GM19099 (cell line): Measurements from ENCODE around the gene DOCK9.

Experiments used
- POLR2A ChIP-seq: IDR thresholded peaks from 3 replicates; pipeline ENCODE4 v1.6.1; 2011; ENCODE audit warnings: low read depth; ENCODE audit not compliant: insufficient read length; ENCODE audit errors: extremely low read depth

The DOCK9 gene

DNA sequence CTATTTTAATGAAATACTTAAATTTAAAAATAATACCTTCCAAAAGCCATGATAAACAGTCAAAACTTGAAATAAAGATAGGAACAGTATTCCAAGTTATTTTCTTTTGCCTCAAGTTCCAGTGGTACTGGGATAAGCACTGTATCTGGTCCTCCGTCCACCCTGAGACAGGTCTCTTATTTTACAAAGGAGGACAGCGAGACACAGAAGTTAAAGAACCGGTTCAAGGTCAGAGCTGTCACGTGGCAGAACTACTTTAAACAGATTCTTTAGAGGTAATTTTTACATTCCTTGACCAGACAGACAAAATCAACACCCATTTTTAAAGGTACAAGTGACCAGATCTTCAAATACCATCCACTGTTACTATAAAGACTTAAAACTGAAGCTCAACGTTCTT is 10.4 kb upstream of the DOCK9 start:
- TF ChIP-seq POLR2A = no peak

DNA sequence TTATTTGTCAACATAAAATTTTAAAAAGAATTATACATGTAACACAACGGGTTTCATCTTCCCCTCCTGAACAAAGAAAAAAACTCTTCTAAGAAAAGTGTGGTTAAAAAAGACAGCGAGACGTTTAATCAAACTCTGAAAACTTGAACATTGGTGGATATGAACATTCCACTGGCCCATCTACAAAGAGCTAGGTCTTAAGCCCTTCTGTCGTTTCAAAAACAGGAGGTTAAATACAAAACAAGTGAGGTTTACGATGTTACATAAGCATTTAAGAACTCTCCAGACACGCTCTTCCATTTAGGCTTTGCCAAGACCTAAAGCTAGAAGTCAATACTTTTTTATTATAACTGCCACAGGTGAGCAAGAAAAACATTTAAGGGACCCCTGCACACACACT is 9.4 kb upstream of the DOCK9 start:
- TF ChIP-seq POLR2A = no peak

DNA sequence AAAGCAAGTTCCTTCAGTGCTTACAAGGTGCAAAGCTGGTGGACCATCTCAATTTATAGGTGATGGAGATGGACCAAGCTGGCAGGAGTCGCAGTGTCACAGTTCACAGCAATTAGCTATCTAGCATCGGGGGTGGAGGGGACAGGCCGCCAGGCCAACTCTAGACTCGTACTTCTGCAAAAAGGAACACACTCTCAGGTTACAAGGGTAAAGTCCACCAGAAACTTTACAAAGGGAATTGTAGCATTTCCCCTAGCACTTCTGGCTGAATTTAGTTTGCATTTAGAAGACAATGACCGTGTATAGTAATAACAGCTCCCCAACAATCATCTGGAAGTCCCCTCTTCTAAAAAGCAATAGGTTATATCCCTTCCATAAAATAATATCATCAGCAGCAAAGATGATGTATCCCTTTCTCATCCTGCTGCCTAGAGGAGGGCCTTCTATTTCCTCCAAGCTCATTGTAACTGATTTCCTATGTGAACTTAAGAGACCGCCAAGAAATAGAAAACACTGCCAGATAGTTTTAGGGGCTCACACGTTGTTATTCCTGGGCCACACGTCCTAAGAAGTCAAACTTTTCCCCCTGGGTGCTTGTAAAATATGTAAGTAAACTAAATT is 8.5 kb upstream of the DOCK9 start:
- TF ChIP-seq POLR2A = no peak

DNA sequence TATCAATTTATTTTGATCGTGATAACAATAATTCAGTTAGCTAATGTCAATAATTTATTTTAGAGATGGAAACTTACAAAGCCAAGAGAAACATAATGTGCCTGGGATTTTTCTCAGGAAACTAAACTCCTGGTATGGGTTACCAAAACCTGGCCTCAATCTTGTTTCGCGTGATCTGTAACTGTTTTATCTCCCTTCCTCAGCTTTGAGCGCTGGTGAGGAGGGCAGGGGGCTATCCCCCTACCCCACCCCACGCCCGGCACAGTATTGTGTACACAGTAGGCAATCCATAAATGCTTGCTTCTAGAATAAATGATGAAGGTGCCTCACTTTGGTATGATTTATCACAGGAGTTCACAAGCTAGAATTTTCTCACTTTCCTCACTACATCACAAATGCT is 7.7 kb upstream of the DOCK9 start:
- TF ChIP-seq POLR2A = no peak

DNA sequence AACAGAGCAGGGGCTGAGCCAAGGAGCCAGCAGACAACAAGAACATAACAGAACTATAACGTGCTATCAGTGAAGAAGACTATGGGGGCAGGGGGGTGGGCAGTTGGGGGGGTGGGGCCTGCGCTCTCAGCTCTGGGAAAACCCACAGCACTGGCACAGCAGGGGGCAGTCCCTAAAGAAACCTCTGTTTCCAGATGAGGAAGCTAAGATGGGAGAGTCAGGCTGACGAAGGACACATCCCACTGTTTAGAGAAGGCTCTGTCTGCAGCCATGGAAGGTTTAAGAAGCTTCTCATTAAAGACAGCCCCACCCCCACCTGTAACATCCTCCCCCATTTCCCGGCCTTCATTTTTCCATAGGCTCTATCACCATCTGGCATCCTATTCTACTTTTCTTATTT is 7.1 kb upstream of the DOCK9 start:
- no peak for TF ChIP-seq POLR2A

DNA sequence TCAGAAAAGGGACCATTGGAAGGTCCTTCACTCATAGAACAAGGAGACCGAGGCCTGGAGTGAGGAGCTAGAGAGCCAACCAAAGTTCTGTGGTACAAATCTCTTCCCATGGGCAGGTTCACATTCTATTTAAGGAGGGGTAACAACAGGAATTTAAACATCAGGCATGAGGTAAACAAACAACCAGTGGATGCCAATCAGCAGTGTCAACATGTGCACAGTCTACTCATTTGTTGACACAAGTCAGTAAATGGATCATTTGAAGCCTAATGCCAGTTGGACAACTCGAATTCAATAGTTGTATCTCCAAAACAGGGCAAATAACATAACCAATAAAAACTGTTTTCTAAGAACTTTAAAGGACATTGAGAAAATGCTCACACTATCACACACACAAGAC is 6.3 kb upstream of the DOCK9 start:
- no peak for TF ChIP-seq POLR2A

DNA sequence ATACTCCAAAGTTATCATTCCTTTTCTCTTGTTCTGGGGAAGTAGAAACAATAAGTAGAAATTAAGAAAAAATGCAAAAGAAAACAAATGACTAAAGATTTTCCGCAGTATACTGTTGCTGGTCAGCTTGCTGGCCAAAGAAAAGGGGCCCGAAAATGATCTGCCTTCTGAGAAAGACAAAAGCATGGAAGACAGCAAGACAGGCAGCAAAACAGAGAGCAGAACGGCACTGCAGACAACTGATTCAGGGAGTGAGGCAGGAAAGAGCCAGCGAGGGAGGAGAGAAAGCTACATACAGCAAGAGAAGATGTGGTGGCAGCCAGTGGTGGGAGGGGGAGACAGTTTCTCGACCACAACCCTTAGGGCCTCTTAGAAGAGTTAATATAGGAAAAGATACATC is 5.3 kb upstream of the DOCK9 start:
- no peak for TF ChIP-seq POLR2A

DNA sequence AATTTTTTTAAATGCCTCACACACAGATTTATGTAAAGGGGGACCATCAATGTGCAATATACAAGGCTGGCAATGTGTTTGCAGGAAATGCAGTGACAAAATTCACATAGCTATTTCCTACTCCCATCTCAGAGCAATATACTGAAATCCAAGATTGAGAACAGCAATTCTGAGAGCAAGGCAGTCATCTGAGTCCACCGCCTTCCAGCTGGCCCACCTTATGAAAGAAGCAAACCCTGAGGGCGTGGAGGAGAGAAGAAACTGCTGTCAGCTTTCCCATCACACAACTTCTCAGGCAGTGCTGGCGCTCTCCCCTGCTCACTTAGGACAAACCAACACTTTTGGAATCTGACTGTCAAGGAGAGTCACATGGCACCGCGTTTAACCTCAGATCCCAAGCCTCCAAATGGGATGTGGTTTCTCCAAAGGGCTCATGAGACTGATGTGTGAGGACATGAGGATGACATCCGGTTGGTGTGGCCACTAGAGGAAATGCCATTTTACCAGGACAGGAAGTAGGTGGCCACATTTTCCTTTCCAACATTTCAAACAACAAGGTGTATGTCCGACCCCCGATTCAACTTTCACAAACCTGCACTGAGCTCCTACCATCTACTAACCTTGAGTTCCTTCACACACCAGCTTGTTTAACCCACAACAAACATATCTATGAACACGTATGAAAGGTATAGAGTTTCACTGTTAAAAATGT is 3.7 kb upstream of the DOCK9 start:
- TF ChIP-seq POLR2A = no peak

DNA sequence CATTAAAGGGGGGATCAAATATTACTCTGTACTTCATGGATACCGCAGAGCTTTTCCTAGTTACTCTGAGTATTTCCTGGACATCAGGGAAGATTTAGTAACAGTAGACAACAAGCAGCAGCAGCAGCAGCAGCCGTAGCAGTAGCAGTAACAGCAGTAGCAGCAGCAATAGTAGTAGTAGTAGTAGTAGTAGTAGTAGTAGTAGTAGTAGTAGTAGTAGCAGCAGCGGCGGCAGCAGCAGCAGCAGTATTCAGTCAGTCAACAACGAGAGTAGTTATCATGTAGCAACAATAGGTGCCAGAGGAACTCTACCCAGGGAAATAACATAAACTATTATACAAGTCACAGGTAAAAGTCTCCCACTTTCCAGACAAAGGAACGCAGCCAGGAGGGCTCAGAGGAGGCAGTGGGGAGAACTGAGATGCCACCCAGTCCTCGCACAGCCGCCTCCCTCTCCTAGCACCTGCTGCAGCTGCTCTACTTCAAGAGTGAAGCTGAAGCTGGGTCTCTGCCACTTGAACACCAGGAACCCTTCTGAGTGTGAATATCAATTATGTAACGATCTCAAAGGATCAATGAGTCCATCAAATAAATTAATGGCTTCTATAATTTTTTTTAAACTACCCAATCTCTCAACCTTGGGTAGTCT is 1.3 kb upstream of the DOCK9 start:
- TF ChIP-seq POLR2A = no peak

DNA sequence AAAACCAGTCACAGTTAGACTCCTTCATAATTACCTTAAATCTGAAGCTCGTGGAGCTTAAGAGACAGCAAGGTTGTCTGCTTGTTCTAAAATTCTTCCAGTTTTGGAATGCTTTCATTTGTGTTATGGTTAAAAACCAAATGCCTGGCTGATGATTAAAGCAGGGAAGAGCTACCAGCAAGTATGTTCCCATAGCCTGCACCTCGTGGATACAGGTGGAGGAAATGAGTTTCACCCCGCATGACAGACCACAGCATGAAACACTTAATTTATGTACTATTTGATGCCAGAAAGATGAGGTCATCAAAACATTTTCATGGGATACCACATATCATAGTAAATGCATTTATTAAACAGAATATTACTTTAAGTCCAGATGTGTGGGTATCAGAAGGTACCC is 416 bp upstream of the DOCK9 start:
- no peak for TF ChIP-seq POLR2A

DNA sequence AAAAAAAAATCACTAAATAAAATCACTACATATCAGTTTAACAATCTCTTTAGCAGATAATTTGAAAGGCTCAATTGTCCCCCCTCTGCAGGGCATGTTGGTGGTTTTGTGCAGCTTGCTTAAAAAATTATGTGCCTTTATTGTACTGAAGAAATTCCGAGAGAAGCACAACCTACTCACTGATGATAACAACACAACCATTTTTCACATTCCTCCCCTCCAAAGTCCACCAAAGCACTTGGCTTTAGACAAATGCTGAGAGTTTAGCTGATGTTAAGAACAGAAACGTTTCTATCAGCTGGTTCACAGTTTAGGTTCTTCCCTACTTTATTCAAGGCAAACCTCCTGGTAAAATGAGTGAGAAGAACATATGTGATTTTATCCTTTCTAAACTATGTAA is 923 bp downstream of the DOCK9 start:
- no peak for TF ChIP-seq POLR2A

DNA sequence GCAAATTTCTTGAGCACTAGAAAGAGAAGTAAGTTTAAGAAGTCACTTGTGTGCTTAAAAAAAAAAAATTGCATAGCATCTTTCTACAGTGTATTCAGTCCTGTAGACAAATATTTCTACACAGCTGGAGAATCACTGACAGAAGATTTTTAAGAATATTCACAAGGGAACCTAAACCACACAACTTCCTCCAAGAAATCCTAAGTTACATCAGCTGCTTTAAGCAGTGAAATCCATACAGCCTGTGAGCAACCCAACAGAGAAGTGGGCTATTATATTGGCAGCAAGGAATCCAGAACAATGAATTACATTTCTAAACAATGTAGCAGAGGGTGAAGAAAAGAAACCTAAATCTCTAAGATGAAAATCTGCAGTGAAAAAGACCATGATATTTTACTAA is 1.5 kb downstream of the DOCK9 start:
- no peak for TF ChIP-seq POLR2A

DNA sequence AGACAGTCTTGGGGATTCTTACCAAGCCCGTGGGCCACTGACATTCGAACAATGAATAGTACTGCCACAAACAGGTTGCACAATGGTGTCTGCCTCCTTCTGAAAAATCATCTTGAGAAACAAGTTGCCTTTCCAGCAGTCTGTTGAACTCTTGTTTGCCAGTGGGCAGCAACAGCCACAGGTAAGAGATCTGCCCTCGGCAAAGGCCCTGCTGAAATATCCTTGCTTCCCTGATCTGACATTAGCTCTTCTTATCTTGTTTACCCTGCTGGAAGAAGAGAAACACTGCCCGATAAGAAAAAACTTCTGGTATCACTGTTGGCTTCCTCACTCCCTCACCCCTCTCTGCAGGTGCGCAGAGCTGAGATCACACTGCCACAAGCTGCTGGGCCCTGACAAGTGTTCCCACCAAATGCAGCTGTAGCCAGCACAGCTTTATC is 2.0 kb downstream of the DOCK9 start:
- TF ChIP-seq POLR2A = no peak

DNA sequence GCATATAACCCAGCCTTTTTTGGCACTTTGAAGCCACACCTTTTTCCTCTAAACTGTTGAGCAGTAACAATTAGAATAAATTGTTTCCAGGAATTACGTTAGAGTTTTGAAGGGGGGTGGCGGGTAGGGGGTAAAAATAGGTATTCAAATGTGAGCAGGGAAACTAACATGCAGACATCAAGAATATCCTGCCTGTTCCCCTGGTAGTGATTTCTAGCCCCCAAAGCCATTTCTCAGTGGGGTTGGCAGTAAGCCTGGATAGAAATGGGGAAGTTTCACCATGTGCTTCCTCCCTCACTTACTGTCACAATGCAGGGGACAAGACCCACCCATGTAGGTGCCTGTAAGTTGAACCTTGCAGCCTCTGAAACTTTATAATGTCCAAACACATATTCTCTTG is 3.8 kb downstream of the DOCK9 start:
- no peak for TF ChIP-seq POLR2A

DNA sequence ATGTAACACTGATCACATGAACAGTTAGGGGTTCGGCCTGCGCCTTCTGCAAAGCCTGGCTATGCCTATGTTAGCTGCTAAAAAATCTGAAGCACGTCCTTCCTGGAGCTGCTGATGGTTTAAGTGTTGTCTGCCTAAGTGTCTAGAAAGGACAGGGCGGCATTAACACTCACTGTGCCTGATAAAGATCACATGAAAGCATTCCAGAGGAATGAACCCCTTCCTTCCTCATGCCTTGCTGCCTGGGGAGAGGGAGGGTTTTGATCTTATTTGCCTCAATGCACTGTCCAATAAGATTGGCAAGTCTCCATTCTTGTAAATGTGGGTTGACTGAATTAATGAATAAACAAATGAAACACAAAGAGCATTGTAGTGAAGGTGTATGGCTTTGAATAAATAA is 5.2 kb downstream of the DOCK9 start:
- no peak for TF ChIP-seq POLR2A

DNA sequence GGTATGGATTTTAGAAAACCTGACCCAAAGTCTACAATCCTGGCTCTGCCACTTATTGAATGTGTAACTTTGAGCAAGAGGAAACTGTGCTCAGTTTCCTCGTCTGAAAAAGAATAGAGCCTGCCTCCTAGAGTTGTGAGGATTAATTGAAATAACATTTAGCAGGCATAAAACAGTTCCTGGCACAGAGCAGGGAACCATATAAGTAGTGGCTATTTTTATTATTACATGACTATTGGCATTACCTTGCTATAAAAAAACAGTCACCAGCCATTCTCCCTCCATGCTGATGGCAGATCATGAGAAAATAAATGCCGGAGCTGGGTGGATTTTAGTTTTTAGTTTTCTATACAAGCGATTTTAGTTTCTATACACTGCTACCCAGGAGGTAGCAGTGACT is 5.8 kb downstream of the DOCK9 start:
- TF ChIP-seq POLR2A = no peak
